ENCODE results near the gene SFTPB.

SFTPB gene

DNA sequence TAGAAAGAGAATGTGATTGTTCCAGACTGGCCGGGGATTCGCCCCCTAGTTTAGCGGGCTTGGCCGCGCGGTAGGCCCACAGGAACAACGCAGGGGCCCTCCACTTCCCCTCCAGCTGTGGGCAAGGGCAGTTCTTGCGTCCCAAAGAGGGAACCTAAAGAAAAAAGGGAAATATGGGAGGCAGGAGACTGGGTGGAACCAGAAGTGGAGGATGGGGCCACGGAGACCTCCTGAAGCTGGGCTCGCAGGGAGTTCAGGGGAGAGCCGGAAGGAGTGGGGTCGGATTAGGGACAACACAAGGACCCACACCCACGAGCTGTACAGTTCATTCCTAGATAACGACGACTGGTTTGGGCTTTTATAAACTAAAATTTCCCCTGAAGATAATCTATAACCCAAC is 44.3 kb upstream of the SFTPB start:
- no peak for TF ChIP-seq CTCF (IDR thresholded peaks at IDR 0.05; ENCODE audit: insufficient read depth, missing control alignments)
- DNase-seq (ENCODE audit: insufficient read length, low spot score) (no peak), FAIRE-seq (no peak)

DNA sequence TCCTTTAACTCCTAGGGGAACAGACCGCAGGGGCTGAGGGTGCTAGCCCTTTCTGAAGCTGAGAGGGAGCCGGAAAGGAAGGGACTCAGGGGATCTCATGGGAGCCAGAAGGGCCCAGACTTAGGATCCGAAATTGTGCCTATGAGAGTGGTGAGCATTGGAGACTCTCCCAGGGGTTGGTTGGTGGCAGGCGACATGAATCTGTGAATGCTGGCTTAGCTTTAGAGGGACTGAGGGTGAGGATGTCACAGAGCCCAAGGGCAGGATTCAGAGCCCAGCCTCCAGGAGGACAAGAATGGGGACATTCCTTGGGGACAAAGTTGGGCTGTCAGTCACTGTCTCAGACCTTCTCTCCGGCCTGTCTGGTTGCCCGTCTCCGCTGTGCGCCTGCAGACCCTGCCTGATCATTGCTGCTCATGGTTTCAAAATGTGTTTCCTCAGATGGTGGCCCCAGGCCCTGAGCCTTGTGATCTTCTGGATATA is 43.6 kb upstream of the SFTPB start:
- DNase-seq (ENCODE audit: insufficient read length, low spot score) (no peak), FAIRE-seq (no peak)

DNA sequence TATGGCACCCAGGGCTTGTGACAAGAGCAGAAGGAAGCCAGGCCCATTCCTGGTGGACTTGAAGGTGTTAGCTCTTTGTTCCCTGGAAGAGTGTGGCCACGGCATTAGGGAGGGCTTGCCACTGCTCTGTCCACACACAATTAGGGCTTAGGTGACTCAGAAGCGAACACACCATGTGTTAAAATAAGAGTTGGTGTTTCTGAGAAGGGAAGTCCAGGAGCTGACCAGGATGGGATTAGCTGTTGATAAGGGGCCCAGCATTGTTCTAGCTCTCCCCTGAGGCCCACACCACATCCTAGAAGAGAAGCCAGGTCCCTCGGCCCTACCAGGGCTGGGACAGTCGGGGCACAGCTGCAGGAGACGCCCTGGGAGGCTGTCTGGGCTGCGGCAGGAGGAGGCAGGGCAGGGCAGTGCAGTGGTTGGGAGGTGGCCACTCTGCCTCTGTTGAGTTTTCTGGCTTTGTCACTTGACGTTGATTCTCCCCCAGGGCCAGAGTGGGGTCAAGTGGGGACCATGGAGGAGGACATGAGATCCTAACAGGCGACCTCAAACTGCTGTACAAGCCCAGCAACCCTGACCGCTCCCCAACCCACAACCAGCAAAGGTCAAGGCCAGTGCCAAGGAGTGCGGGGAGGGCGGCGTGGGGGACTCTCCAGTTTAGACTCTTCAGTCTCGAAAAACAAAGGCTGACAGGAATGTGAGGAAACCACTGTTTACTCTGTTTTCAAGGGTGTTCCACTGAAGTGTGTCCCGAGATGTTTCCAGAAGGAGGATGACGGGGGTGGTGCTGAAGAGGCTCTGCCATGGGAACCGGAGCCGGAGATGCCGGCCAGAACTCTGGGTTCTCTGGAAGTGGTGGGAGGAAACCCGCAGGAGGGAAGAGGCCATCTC is 42.9 kb upstream of the SFTPB start:
- FAIRE-seq (no peak), DNase-seq (ENCODE audit: insufficient read length, low spot score) (no peak)
- no peak for TF ChIP-seq CTCF (IDR thresholded peaks at IDR 0.05; ENCODE audit: insufficient read depth, missing control alignments)

More for the DNA sequence above, 43.6 kb upstream of the SFTPB start:
- TF ChIP-seq CTCF (IDR thresholded peaks at IDR 0.05; ENCODE audit: insufficient read depth, missing control alignments), result no peak

DNA sequence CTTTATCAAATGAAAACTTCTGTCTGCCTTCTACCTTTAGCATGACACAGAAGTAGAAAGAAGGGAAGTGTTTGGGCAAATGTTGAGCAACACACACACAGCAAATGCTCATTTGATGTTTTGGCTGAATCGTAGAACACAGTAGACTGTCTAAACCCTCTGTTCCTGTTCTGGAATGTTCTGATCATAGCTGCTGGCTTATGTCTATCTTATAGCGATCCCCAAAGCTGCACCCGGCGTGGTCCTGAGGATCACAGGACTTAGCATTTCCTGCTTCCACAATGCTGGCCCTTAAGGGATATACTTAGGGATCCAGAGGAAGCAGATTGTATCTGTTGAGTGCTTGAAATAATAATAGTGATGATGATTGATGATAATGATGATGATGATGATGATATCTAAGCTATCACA is 41.4 kb upstream of the SFTPB start:
- no peak for DNase-seq (ENCODE audit: insufficient read length, low spot score)
- TF ChIP-seq CTCF (IDR thresholded peaks at IDR 0.05; ENCODE audit: insufficient read depth, missing control alignments), result no peak
- FAIRE-seq, result no peak

DNA sequence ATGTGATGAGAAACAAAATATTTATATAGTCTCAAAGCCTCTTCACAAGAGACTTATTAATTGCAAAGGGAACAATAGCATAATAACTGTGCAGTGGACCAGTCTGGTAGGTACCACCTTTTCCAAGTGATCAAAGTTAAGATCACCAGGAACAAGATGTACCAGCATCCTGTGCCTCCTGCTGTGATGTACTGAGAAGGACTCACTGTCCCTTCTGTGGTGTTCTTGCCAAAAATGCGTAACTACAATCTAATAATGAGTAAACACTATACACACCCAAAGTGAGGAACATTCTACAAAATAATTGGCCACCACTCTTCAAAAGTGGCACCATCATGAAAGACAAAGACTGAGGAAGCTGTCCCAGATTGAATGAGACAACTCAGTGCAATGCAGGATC is 40.6 kb upstream of the SFTPB start:
- DNase-seq (ENCODE audit: insufficient read length, low spot score) (no peak), FAIRE-seq (no peak)
- TF ChIP-seq CTCF (IDR thresholded peaks at IDR 0.05; ENCODE audit: insufficient read depth, missing control alignments), result no peak

- DNase-seq (ENCODE audit: insufficient read length, low spot score) (peak; percentile 46), FAIRE-seq (peak; percentile 87)
- peak; percentile 83 for TF ChIP-seq CTCF (IDR thresholded peaks at IDR 0.05; ENCODE audit: insufficient read depth, missing control alignments)
These were observed 39.3 kb upstream of the SFTPB start for GRCh38 chr2:85707304-85707703.
